ENCODE results near the gene HDAC3.

HDAC3 gene

DNA sequence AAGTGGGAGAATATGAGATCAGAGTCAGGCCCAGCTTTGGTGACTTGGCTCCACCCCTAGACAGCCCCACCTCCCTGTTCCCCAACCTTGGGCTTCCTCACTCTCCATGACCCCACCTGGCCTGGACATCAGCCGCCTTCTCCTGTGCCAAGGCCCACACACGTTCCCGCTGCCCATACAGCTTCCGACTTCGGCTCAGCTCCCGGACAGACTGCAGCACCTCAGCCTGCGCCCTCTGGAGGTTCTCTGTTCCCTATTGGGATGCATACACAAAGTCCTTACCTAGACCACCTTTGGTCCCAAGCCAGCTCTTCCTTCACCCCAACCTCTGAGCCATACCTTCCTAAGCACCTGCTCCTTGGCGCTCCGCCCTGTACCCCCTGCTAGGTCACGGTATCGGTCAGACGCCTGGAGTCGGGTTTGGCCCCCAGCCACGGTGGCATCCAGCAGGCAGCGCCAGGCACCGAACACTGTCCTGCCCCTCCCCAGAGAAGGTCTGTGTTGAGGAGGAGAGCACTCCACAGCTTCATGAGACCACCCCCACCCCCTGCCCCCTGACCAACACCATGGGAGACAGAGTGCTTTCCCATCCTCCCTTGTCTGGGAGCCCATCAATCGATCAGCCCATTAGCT, 12.5 kb upstream of the HDAC3 start:
- DNase-seq (ENCODE audit: insufficient read length, low spot score): no peak
- no peak for FAIRE-seq
- TF ChIP-seq SPI1 (IDR thresholded peaks at IDR 0.05; ENCODE audit: low read depth, low read length) (no peak), POLR2AphosphoS5 (IDR thresholded peaks at IDR 0.05; ENCODE audit: low read depth, low read length) (no peak), POLR2A (IDR thresholded peaks at IDR 0.05; ENCODE audit: low read depth, low read length) (no peak), POU2F2 (IDR thresholded peaks at IDR 0.05; ENCODE audit: low read depth, low read length) (no peak), TAF1 (IDR thresholded peaks at IDR 0.05; ENCODE audit: low read depth, low read length) (no peak), PAX5 (IDR thresholded peaks at IDR 0.05; ENCODE audit: insufficient read depth, low read length, severe bottlenecking) (no peak)

DNA sequence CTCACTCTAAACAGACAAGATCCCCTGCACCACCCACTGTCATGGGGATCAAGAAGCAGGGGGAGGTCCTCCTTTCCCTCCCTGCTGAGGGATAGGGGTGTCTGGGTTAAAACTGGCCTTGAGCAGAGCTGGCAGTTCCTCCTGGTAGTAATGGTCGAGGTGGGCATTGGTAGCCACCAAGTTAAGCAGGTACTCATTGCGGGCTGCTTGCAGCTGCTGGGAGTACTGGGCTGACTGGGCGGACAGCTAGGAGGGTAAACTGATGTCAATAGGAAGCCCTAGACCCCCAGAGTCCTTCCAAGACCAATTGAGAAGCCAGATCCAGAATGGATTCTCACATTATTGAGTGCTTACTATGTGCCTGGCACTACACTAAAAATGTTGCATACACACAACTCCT, 11.2 kb upstream of the HDAC3 start:
- no peak for FAIRE-seq
- DNase-seq (ENCODE audit: insufficient read length, low spot score): no peak
- TF ChIP-seq PAX5 (IDR thresholded peaks at IDR 0.05; ENCODE audit: insufficient read depth, low read length, severe bottlenecking) (no peak), SPI1 (IDR thresholded peaks at IDR 0.05; ENCODE audit: low read depth, low read length) (no peak), POLR2A (IDR thresholded peaks at IDR 0.05; ENCODE audit: low read depth, low read length) (no peak), TAF1 (IDR thresholded peaks at IDR 0.05; ENCODE audit: low read depth, low read length) (no peak), POU2F2 (IDR thresholded peaks at IDR 0.05; ENCODE audit: low read depth, low read length) (no peak), POLR2AphosphoS5 (IDR thresholded peaks at IDR 0.05; ENCODE audit: low read depth, low read length) (no peak)

DNA sequence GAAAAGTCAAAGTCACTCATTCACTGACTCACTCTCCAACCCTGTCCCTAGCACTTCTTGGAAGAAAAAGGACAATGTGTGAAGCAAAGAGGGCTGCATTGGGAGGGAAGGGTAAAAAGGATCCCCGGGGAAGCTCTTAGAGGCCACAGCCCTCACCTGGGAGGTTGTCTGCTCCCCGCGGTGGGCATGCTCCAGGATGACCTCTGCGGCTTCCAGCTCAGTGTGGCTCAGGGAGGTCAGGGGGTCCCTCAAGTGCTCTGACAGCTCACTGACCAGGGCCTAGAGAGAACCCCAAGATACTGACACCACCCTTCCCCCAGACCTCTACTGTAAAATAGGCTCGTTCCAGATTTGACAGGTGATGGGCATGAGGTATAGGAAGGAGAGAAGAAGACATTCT, 10.6 kb upstream of the HDAC3 start:
- TF ChIP-seq POLR2AphosphoS5 (IDR thresholded peaks at IDR 0.05; ENCODE audit: low read depth, low read length): no peak
- no peak for TF ChIP-seq POU2F2 (IDR thresholded peaks at IDR 0.05; ENCODE audit: low read depth, low read length)
- TF ChIP-seq POLR2A (IDR thresholded peaks at IDR 0.05; ENCODE audit: low read depth, low read length): no peak
- TF ChIP-seq PAX5 (IDR thresholded peaks at IDR 0.05; ENCODE audit: insufficient read depth, low read length, severe bottlenecking): no peak
- TF ChIP-seq SPI1 (IDR thresholded peaks at IDR 0.05; ENCODE audit: low read depth, low read length): no peak
- TF ChIP-seq TAF1 (IDR thresholded peaks at IDR 0.05; ENCODE audit: low read depth, low read length): no peak
- no peak for DNase-seq (ENCODE audit: insufficient read length, low spot score)
- FAIRE-seq: no peak

DNA sequence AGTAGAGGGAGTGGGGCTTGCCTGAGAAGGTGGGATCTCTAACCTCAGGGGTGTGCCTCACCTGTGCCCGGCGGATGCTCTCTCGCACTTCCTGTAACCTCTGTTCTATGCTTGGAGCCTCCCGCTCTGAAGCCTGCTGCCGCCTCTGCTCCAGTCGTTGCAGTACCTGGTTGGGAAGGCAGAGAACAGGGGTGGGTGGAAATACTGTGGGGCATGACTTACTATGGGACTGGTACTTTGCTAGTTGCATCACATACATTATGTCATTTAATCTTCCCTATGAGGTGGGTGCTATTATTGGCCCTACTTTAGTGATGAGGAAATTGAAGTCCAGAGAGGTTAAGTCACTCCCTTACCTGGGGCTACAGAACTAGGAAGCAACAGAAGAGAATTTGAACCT, 9.4 kb upstream of the HDAC3 start:
- TF ChIP-seq SPI1 (IDR thresholded peaks at IDR 0.05; ENCODE audit: low read depth, low read length) (no peak), TAF1 (IDR thresholded peaks at IDR 0.05; ENCODE audit: low read depth, low read length) (no peak), POLR2AphosphoS5 (IDR thresholded peaks at IDR 0.05; ENCODE audit: low read depth, low read length) (no peak), POU2F2 (IDR thresholded peaks at IDR 0.05; ENCODE audit: low read depth, low read length) (no peak), PAX5 (IDR thresholded peaks at IDR 0.05; ENCODE audit: insufficient read depth, low read length, severe bottlenecking) (no peak), POLR2A (IDR thresholded peaks at IDR 0.05; ENCODE audit: low read depth, low read length) (no peak)
- no peak for FAIRE-seq
- no peak for DNase-seq (ENCODE audit: insufficient read length, low spot score)

DNA sequence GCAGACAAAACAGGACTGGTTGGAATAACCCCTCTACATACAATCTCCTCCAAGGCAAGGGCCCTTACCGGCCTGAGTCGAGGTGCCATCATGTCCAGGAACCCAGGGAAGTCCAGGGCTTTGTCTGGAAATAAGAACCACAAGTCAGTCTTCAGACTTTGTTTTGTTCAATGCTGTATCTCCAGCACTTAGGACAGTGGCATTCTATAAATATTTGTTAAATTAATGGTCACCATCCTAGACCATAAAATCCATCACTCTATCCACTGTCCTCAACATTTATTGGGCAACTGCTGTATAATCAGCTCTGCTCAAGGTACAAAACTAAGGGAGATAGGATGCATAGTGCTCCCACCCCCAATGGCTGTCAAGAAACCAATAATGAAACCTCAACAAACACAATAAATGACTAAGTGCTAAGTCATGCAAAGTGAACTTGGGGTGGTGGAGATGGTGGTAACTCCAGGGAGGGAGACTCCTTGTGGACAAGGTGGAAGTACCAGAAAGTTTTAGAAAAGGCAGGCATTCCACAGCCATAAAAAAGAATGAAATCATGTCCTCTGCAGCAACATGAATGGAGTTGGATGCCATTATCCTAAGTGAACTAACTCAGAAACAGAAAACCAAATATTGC, 5.1 kb upstream of the HDAC3 start:
- DNase-seq (ENCODE audit: insufficient read length, low spot score) (no peak), FAIRE-seq (peak; percentile 82)
- TF ChIP-seq POU2F2 (IDR thresholded peaks at IDR 0.05; ENCODE audit: low read depth, low read length): no peak
- no peak for TF ChIP-seq TAF1 (IDR thresholded peaks at IDR 0.05; ENCODE audit: low read depth, low read length)
- TF ChIP-seq POLR2A (IDR thresholded peaks at IDR 0.05; ENCODE audit: low read depth, low read length): no peak
- TF ChIP-seq SPI1 (IDR thresholded peaks at IDR 0.05; ENCODE audit: low read depth, low read length): no peak
- TF ChIP-seq POLR2AphosphoS5 (IDR thresholded peaks at IDR 0.05; ENCODE audit: low read depth, low read length): no peak
- no peak for TF ChIP-seq PAX5 (IDR thresholded peaks at IDR 0.05; ENCODE audit: insufficient read depth, low read length, severe bottlenecking)

DNA sequence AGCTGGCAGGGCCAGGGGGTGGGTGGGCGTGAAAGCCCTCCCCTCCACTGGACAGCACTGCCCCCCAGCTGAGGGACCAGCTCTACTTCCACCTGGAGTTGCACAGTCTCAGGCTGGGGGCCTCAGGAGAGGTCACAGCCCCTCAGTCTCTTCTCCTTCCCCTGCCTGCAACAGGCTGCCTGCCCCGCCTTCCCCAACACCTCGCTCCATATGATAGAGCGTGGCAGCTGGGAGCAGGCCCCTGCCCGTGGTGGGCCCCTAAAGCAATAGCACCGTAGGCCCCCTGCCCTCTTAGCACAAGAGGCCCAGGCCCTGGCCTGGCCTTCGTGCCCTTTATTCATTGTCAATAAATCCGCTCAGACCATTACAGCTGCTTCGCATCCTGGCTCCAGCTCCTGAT, 4.0 kb upstream of the HDAC3 start:
- TF ChIP-seq POLR2AphosphoS5 (IDR thresholded peaks at IDR 0.05; ENCODE audit: low read depth, low read length) (no peak), PAX5 (IDR thresholded peaks at IDR 0.05; ENCODE audit: insufficient read depth, low read length, severe bottlenecking) (no peak)
- no peak for DNase-seq (ENCODE audit: insufficient read length, low spot score)
- no peak for FAIRE-seq

DNA sequence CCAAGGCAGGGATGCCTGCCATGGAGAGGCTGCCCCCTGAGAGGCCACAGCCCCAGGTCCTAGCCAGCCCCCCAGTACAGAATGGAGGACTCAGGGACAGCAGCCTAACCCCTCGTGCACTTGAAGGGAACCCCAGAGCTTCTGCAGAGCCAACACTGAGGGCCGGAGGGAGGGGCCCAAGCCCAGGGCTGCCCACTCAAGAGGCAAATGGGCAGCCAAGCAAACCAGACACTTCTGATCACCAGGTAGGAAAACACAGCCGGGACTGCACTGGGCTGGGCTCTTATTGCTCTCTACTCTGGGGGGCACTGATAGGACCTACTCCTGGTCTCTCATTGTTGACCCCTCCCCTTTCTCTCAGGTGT, 3.4 kb upstream of the HDAC3 start:
- no peak for FAIRE-seq
- no peak for TF ChIP-seq TAF1 (IDR thresholded peaks at IDR 0.05; ENCODE audit: low read depth, low read length)
- no peak for TF ChIP-seq POLR2A (IDR thresholded peaks at IDR 0.05; ENCODE audit: low read depth, low read length)
- no peak for TF ChIP-seq SPI1 (IDR thresholded peaks at IDR 0.05; ENCODE audit: low read depth, low read length)
- no peak for TF ChIP-seq POLR2AphosphoS5 (IDR thresholded peaks at IDR 0.05; ENCODE audit: low read depth, low read length)
- DNase-seq (ENCODE audit: insufficient read length, low spot score): no peak

DNA sequence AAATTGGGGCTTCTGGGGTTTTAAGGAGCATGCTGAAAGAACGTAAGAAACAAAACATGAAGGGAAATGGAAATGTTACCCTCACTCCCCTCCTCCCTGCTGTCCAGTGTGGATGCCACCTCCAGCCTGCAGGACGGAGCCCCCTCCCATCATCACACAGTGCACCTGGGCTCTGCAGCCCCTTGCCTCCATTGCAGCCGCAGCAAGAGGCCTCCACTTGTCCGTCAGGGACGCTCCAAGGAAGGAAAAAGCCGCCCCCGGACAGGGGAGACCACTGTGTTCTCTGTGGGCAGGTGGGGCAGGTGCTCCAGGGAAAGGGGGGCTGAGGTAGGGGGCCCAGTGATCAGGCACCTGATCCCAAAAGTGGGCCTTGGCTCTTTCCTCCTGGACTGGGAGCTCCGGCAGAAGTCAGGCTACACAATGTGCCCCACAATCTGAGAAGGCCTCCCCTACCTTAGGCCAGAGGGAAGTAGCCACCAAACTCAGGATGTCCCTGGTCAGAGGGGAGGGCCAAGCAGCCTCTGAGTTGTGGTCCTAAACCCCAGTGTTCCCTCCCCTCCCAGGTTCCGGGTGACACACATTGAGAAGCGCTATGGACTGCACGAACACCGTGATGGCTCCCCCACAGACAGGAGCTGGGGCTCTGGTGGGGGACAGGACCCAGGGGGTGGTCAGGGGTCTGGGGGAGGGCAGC, 2.9 kb upstream of the HDAC3 start:
- no peak for FAIRE-seq
- no peak for TF ChIP-seq TAF1 (IDR thresholded peaks at IDR 0.05; ENCODE audit: low read depth, low read length)
- TF ChIP-seq POLR2AphosphoS5 (IDR thresholded peaks at IDR 0.05; ENCODE audit: low read depth, low read length): no peak
- TF ChIP-seq POLR2A (IDR thresholded peaks at IDR 0.05; ENCODE audit: low read depth, low read length): no peak
- no peak for TF ChIP-seq SPI1 (IDR thresholded peaks at IDR 0.05; ENCODE audit: low read depth, low read length)
- no peak for TF ChIP-seq PAX5 (IDR thresholded peaks at IDR 0.05; ENCODE audit: insufficient read depth, low read length, severe bottlenecking)
- no peak for DNase-seq (ENCODE audit: insufficient read length, low spot score)

DNA sequence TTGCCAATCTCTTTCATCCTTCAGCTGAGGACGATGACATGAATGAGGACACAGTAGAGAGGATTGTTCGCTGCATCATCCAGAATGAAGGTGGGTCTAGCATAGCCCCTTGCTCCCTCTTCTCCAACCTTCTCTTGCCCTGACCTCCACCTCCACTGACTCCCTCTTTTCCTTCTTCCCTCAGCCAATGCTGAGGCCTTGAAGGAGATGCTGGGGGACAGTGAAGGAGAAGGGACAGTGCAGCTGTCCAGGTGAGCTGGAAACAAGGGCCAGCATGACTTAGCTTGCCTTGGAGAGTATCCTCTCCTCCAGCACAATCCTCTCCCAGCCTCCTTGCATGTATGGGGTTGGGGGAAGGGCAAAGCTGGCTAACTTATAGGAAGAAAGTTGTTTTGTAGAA, 2.1 kb upstream of the HDAC3 start:
- FAIRE-seq: no peak
- TF ChIP-seq POU2F2 (IDR thresholded peaks at IDR 0.05; ENCODE audit: low read depth, low read length) (no peak), POLR2AphosphoS5 (IDR thresholded peaks at IDR 0.05; ENCODE audit: low read depth, low read length) (no peak), TAF1 (IDR thresholded peaks at IDR 0.05; ENCODE audit: low read depth, low read length) (no peak), SPI1 (IDR thresholded peaks at IDR 0.05; ENCODE audit: low read depth, low read length) (no peak), POLR2A (IDR thresholded peaks at IDR 0.05; ENCODE audit: low read depth, low read length) (no peak), PAX5 (IDR thresholded peaks at IDR 0.05; ENCODE audit: insufficient read depth, low read length, severe bottlenecking) (no peak)
- no peak for DNase-seq (ENCODE audit: insufficient read length, low spot score)
